Right lung (tissue), 5 donors: ENCODE measurements around the gene RUVBL2. TPM values are rescaled to one million over a fixed set of nuclear protein-coding genes. Genes with fewer than 3 reads are reported as not detected.
"Not testable (repeated sequence)": the region's sequence is repeated elsewhere in the genome, so short reads cannot be mapped to it uniquely, and the experiment has no call there.

Experiments
- DNase-seq, 2 donors: peaks; one replicate each; pipeline ENCODE4 v3.0.0-alpha.2; 2013
- polyA plus RNA-seq, 5 donors: library from polyadenylated mRNA; unstranded; fragments of 120-200 nt; gene quantifications; one replicate each; pipeline versions ENCODE4 v1.2.1 to v1.2.3, GENCODE V29; 2013; ENCODE audit warnings: inconsistent platforms in 1 of 5, low replicate concordance in 1 of 5; ENCODE audit not compliant: insufficient read length in 5 of 5, insufficient read depth in 1 of 5

Gene RUVBL2
- polyA plus RNA-seq, 5 donors = 58.1 to 98.7 (median 76.1) TPM

DNA sequence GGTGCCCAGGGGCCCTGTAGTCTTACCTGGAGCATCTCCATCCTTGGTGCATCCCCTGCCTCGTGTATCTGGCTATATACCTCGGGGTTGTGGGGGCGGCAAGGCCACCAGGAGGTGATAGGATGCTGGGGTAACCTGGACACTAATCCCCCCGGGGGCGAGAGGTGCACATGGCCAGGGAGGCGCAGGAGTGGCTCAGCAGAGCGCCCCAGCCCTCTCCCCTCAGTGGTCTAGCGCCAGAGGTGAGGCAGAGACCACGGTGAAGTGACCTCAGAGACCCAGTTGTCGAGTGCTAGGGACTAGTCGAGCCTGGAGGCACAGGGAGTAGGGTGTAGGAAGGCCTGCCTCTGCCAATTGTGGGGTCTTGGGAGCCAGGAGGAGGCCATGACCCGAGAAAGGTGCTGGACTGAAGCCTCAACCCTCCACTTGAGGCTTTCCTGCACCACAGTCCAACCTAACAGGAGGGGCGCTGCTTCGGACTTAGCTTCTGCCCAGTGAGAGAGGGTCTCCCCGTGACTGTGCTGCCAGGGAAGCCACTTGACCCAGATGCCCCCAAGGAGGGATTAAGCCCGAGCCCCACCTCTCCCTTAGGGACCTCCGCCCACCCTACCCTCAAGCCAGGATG, 23.5 kb downstream of the RUVBL2 start, which contains the start of gene LHB:
Gene LHB, minus strand, starts transcription at position 51 of the 625 bp plus-strand sequence. Its CDS starts 10 bp downstream, at position 41.
- DNase-seq = no peak

DNA sequence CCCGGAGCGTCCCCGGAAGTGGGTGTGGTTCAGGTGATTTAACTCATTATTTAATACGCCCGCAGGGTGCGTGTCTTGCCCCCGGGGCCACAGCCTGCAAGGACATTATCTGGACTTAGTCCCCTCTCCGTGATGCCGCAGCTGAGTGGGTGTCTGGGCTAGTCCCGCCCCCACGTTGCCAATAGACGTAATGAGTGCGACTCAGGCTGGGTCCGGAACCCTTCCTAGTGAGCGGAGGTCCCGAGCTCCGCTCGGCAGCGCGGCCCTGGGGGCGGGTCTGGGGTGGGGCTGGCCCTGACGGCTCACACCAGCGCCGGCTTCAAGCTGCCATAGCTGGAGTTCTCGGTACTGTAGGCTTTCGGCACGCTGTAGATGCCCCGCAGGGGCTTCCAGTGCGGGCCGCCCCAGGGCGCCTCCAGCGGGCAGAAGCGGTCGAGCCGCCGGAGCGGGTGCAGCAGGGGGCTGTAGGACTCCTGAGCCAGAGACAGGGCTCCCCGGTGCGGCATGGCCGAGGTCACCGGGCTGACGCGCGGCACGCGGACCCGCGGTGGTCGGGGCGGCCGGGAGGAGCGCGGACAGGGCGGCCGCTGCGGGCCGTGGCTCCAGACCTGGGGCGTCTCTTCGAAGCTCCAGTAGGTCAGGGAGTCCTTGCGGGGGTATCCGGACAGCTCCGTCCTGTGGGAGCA, 24.1 kb downstream of the RUVBL2 start:
- DNase-seq = no peak

GRCh38 chr19:49018388-49019241, 24.9 kb downstream of the RUVBL2 start:
- not testable (repeated sequence) for DNase-seq

GRCh38 chr19:49019242-49019932, 25.7 kb downstream of the RUVBL2 start:
- no peak for DNase-seq

GRCh38 chr19:49020342-49020741, 26.7 kb downstream of the RUVBL2 start:
- no peak for DNase-seq

GRCh38 chr19:49020931-49021895, 27.5 kb downstream of the RUVBL2 start:
- no peak for DNase-seq

- no peak for DNase-seq
Measured at GRCh38 chr19:49022116-49022515, 28.4 kb downstream of the RUVBL2 start.

DNA sequence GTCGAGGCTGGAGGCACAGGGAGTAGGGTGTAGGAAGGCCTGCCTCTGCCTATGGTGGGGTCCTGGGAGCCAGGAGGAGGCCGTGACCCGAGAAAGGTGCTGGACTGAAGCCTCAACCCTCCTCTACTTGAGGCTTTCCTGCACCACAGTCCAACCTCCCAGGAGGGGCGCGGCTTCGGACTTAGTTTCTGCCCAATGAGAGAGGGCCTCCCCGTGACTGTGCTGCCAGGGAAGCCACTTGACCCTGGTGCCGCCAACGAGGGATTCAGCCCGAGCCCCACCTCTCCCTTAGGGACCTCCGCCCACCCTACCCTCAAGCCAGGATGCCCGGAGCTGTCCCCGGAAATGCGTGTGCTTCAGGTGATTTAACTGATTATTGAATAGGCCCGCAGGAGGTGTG, 30.5 kb downstream of the RUVBL2 start, which contains the start of gene CGB3:
Gene CGB3, minus strand, starts transcription at position 101 of the 400 bp plus-strand sequence. CDS start 362 bp downstream, outside the sequence.
- DNase-seq = not testable (repeated sequence)

- DNase-seq = not testable (repeated sequence)
Measured at GRCh38 chr19:49025088-49025487, 31.4 kb downstream of the RUVBL2 start.

DNA sequence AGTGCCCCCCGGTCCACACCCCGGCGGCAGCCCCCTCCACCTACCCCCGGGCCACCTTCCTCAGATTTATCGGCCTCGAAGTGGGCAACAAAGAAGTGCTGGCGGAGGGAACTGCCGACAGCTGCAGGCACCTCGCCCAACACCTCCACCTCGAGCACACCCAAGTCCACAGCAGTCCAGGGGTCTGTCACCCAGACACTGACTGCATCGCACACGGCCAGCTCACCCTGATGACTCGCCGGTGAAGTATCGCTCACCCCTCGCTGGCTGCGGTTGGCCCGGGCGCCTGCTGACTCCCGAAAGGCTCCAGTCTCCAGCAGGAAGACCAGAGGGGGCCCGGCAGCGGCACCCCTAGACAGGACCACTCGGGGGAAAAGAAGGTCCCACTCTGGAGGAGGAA, 31.9 kb downstream of the RUVBL2 start:
- not testable (repeated sequence) for DNase-seq

GRCh38 chr19:49028686-49029085, 35.0 kb downstream of the RUVBL2 start:
- not testable (repeated sequence) for DNase-seq

GRCh38 chr19:49029749-49030148, 36.1 kb downstream of the RUVBL2 start:
- not testable (repeated sequence) for DNase-seq

DNA sequence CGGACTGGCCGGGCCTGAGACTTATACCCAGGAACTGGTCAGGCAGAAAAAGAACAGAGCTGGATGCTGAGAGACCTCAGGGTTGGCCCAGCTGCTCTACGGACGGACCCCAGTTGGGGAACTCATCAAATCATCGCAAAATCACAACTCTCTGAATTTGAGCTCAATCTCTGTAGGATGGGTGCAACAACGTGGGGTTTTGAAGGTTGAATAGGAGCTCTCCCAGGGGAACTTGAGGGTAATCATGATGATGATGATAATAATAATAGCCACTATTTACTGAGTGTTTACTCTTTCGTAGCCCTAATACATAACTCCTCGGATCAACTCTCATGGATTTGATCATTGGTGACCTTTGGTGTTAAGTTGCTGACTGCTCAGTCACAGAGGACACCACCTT, 36.6 kb downstream of the RUVBL2 start:
- not testable (repeated sequence) for DNase-seq

DNA sequence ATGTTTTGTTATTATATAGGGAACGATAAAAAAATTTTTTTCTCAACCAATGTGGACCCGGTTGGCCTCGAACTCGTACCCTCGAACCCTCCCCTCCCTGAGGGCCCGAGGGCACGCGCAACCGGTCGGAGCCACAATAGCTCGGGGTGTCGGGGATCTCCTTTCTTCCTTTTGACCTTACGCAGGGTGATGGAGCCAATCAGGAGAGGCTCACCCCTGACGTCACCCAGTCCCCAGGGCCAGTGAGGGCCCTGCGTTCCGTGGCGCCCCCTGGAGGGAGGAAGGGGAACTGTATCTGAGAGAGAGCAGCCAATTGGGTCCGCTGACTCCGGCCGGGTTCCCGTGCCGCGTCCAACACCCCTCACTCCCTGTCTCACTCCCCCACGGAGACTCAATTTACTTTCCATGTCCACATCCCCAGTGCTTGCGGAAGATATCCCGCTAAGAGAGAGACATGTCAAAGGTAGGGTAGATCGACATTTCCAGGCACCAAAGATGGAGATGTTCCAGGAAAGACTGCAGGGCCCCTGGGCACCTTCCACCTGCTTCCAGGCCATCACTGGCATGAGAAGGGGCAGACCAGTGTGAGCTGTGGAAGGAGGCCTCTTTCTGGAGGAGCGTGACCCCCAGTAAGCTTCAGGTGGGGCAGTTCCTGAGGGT, 38.1 kb downstream of the RUVBL2 start, which contains the start of gene CGB2:
Gene CGB2, plus strand, starts transcription at position 249 of the 660 bp plus-strand sequence. Its CDS starts 206 bp downstream, at position 455.
- DNase-seq = not testable (repeated sequence)

DNA sequence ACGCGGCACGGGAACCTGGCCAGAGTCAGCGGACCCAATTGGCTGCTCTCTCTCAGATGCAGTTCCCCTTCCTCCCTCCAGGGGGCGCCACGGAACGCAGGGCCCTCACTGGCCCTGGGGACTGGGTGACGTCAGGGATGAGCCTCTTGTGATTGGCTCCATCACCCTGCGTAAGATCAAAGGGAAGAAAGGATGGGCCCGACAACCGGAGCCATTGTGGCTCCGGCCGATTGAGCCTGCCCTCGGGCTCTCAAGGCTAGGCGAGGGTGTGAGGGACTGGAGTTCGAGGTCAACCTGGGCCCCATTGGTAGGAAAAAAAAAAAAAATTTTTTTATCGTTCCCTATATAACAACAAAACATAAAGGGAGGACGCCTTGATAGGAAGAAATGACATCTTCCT, 43.1 kb downstream of the RUVBL2 start, which contains the start of gene CGB1:
Gene CGB1, minus strand, starts transcription at position 81 of the 400 bp plus-strand sequence. CDS start 184 bp downstream, outside the sequence.
- not testable (repeated sequence) for DNase-seq

DNA sequence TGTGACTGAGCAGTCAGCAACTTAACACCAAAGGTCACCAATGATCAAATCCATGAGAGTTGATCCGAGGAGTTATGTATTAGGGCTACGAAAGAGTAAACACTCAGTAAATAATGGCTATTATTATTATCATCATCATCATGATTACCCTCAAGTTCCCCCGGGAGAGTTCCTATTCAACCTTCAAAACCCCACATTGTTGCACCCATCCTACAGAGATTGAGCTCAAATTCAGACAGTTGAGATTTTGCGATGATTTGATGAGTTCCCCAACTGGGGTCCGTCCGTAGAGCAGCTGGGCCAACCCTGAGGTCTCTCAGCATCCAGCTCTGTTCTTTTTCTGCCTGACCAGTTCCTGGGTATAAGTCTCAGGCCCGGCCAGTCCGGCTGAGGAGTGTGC, 44.4 kb downstream of the RUVBL2 start:
- DNase-seq = not testable (repeated sequence)

DNA sequence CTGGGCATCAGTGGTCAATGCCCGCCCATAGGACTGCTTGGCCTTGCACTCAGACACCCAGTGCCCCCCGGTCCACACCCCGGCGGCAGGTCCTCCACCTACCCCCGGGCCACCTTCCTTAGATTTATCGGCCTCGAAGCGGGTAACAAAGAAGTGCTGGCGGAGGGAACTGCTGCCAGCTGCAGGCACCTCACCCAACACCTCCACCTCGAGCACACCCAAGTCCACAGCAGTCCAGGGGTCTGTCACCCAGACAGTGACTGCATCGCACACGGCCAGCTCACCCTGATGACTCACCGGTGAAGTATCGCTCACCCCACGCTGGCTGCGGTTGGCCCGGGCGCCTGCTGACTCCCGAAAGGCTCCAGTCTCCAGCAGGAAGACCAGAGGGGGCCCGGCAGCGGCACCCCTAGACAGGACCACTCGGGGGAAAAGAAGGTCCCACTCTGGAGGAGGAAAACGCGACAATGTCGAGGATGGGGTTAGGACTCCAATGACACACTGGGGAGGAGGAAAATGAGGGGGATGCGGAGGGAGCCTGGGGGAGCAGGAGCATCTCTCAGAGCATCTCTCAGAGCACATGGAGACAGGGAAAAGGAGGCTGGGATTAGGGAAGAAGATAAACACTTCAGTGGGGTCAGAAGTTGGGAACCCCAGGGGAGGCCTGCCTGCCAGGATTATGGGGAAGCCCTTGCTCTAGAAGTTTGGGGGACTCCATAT, 45.0 kb downstream of the RUVBL2 start:
- DNase-seq = not testable (repeated sequence)

- not testable (repeated sequence) for DNase-seq
Measured at GRCh38 chr19:49039736-49040135, 46.0 kb downstream of the RUVBL2 start.

DNA sequence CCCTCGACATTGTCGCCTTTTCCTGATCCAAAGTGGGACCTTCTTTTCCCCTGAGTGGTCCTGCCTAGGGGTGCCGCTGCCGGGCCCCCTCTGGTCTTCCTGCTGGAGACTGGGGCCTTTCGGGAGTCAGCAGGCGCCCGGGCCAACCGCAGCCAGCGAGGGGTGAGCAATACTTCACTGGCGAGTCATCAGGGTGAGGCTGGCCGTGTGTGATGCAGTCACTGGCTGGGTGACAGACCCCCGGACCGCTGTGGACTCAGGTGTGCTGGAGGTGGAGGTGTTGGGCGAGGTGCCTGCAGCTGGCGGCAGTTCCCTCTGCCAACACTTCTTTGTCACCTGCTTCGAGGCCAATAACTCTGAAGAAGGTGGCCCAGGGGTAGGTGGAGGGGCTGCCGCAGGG, 48.5 kb downstream of the RUVBL2 start:
- no peak for DNase-seq
